Activated CD4-positive, alpha-beta T cell treated with anti-CD3 and anti-CD28 coated beads for 36 hours (primary cell): Measurements from ENCODE around the gene TBRG1. TPM values are rescaled to one million over a fixed set of nuclear protein-coding genes. Genes with fewer than 3 reads are reported as not detected.

Source experiments
- ATAC-seq: fragments of 200-7000 bp; cut with Tn5 transposase; one replicate; pipeline ENCODE4 v1.10.0; 2021; ENCODE audit warnings: mild to moderate bottlenecking, moderate library complexity
- CTCF ChIA-PET: fragments of 350-600 bp; sonication (Branson Sonifier 250); formaldehyde crosslinking; loops from one replicate; lab custom pipeline; 2021; ENCODE audit warnings: antibody characterized with exemption; lab: Charles Lee
- POLR2A ChIA-PET: fragments of 350-600 bp; sonication (Branson Sonifier 250); formaldehyde crosslinking; loops from one replicate; lab custom pipeline; 2021; ENCODE audit warnings: antibody characterized with exemption, inconsistent platforms; lab: Charles Lee
- DNase-seq: peaks from one replicate; pipeline ENCODE4 v3.0.0-alpha.2; 2020
- H3K27ac Mint-ChIP-seq: one replicate; pipeline ENCODE4 v1.8.0; 2021; ENCODE audit warnings: mixed read lengths
- H3K27me3 Mint-ChIP-seq: one replicate; pipeline ENCODE4 v1.8.0; 2021; ENCODE audit warnings: mixed read lengths
- H3K36me3 Mint-ChIP-seq: one replicate; pipeline ENCODE4 v1.8.0; 2021; ENCODE audit warnings: low read depth, mixed read lengths
- H3K4me1 Mint-ChIP-seq: one replicate; pipeline ENCODE4 v1.8.0; 2021; ENCODE audit warnings: mixed read lengths
- H3K4me3 Mint-ChIP-seq: one replicate; pipeline ENCODE4 v1.8.0; 2021; ENCODE audit warnings: mild to moderate bottlenecking, moderate library complexity, mixed read lengths
- H3K9me3 Mint-ChIP-seq: one replicate; pipeline ENCODE4 v1.8.0; 2021; ENCODE audit warnings: low read depth, mixed read lengths
- intact Hi-C, 2 experiments: fragments of 100-400 bp; cut with DNase I in 1 of 2; cut with micrococcal nuclease in 1 of 2; formaldehyde crosslinking; loops; one replicate each; pipeline versions ENCODE4 v1.14.2 to v1.15.1; 2022 to 2024; cut with DNase I, micrococcal nuclease
- total RNA-seq, 2 experiments: library from RNA; stranded (reverse); gene quantifications; one replicate each; pipeline ENCODE4 v1.2.3, GENCODE V29; 2021

TBRG1 gene
- total RNA-seq, 2 experiments from 2014 or later: 29.6 to 40.6 TPM

GRCh38 chr11:124662106-124662505 is 39.4 kb downstream of the TBRG1 start:
- H3K27me3 Mint-ChIP-seq: no peaks in the 10 kb centered on the region
- no peaks in the 10 kb centered on the region for H3K9me3 Mint-ChIP-seq
- H3K36me3 Mint-ChIP-seq: peaks cover 5% of the 10 kb centered on the region
- no peak overlapping the region for H3K27ac Mint-ChIP-seq
- H3K4me3 Mint-ChIP-seq: no peak overlapping the region
- ATAC-seq: no peak
- CTCF ChIA-PET: interaction anchor here (0.6 to 1.3 kb wide), 4 partner anchors 18 to 175 kb away, joined by 3 to 5 read pairs (median 4); no protein-coding TSS in a partner anchor
- POLR2A ChIA-PET: interaction anchor here (0.7 kb wide), 1 partner anchor 124 kb away, joined by 3 read pairs; no protein-coding TSS in a partner anchor
- H3K4me1 Mint-ChIP-seq: no peaks in the 10 kb centered on the region
- no peak for DNase-seq
- intact Hi-C loops: no loop called here

GRCh38 chr11:124663861-124664260 is 41.2 kb downstream of the TBRG1 start:
- H3K4me1 Mint-ChIP-seq: no peaks in the 10 kb centered on the region
- DNase-seq (no peak), ATAC-seq (no peak)
- H3K9me3 Mint-ChIP-seq: no peaks in the 10 kb centered on the region
- H3K4me3 Mint-ChIP-seq: no peak overlapping the region
- H3K27ac Mint-ChIP-seq: no peak overlapping the region
- intact Hi-C loops: no loop called here
- ChIA-PET CTCF (interaction anchor here (1.0 to 1.4 kb wide), 2 partner anchors 9 to 100 kb away, joined by 3 to 4 read pairs; partner anchors contain the start of genes SIAE and SPA17), POLR2A (no interaction called here)
- H3K36me3 Mint-ChIP-seq: peaks cover 3% of the 10 kb centered on the region
- H3K27me3 Mint-ChIP-seq: no peaks in the 10 kb centered on the region

- POLR2A ChIA-PET: interaction anchor here (0.8 kb wide), 1 partner anchor 1261 kb away, joined by 4 read pairs; no protein-coding TSS in a partner anchor
- H3K4me3 Mint-ChIP-seq: no peak overlapping the region
- H3K27ac Mint-ChIP-seq: no peak overlapping the region
- CTCF ChIA-PET: interaction anchor here (0.5 to 1.1 kb wide), 4 partner anchors 79 to 170 kb away, joined by 3 to 5 read pairs (median 3); no protein-coding TSS in a partner anchor
- H3K4me1 Mint-ChIP-seq: peaks cover 17% of the 10 kb centered on the region
- intact Hi-C loops: no loop called here
- no peaks in the 10 kb centered on the region for H3K36me3 Mint-ChIP-seq
- no peaks in the 10 kb centered on the region for H3K9me3 Mint-ChIP-seq
- ATAC-seq (no peak), DNase-seq (no peak)
- no peaks in the 10 kb centered on the region for H3K27me3 Mint-ChIP-seq
These were observed 44.9 kb downstream of the TBRG1 start for GRCh38 chr11:124667601-124668000.

- ATAC-seq (no peak), DNase-seq (peak; percentile 47)
- Mint-ChIP-seq H3K4me1 (peaks cover 23% of the 10 kb centered on the region), H3K27ac (no peak overlapping the region), H3K36me3 (no peaks in the 10 kb centered on the region), H3K27me3 (no peaks in the 10 kb centered on the region), H3K4me3 (no peak overlapping the region), H3K9me3 (no peaks in the 10 kb centered on the region)
- POLR2A ChIA-PET: interaction anchor here (0.7 to 0.9 kb wide), 2 partner anchors 23 to 929 kb away, joined by 3 read pairs; no protein-coding TSS in a partner anchor
- CTCF ChIA-PET: interaction anchor here (0.6 to 3.8 kb wide), 37 partner anchors 8 to 1094 kb away, joined by 3 to 64 read pairs (median 5); partner anchors contain the start of genes ESAM, MSANTD2, NRGN and ROBO3
- intact Hi-C loops: loop anchor here (1.0 kb wide), 5 partner anchors 94 to 207 kb away; no protein-coding TSS in a partner anchor
These were observed 46.5 kb downstream of the TBRG1 start for GRCh38 chr11:124669193-124669592.

- peaks cover 30% of the 10 kb centered on the region for H3K4me1 Mint-ChIP-seq
- no peaks in the 10 kb centered on the region for H3K27me3 Mint-ChIP-seq
- no peaks in the 10 kb centered on the region for H3K9me3 Mint-ChIP-seq
- no peaks in the 10 kb centered on the region for H3K36me3 Mint-ChIP-seq
- no peak overlapping the region for H3K4me3 Mint-ChIP-seq
- POLR2A ChIA-PET: no interaction called here
- ATAC-seq: peak; percentile 15
- intact Hi-C loops: loop anchor here (1.0 to 5.0 kb wide), 6 partner anchors 26 to 957 kb away; partner anchors contain the start of genes CCDC15 (in 1 of the 2), CHEK1 (in 1 of the 2), PKNOX2 (in 1 of the 2) and TMEM218 (in 1 of the 2)
- CTCF ChIA-PET: interaction anchor here (0.8 to 3.8 kb wide), 21 partner anchors 8 to 712 kb away, joined by 3 to 64 read pairs (median 6); partner anchors contain the start of genes ESAM, MSANTD2, NRGN and ROBO3
- H3K27ac Mint-ChIP-seq: no peak overlapping the region
- peak; percentile 53 for DNase-seq
These were observed 48.1 kb downstream of the TBRG1 start for GRCh38 chr11:124670732-124671131.

GRCh38 chr11:124672536-124673215 is 50.0 kb downstream of the TBRG1 start:
- ChIA-PET CTCF (interaction anchor here (0.6 to 1.8 kb wide), 11 partner anchors 9 to 204 kb away, joined by 3 to 10 read pairs (median 4); no protein-coding TSS in a partner anchor), POLR2A (interaction anchor here (1.3 to 1.6 kb wide), 2 partner anchors 90 to 128 kb away, joined by 3 to 4 read pairs; no protein-coding TSS in a partner anchor)
- H3K36me3 Mint-ChIP-seq: no peaks in the 10 kb centered on the region
- intact Hi-C loops: loop anchor here (1.0 to 5.0 kb wide), 15 partner anchors 50 to 955 kb away; partner anchors contain the start of genes CCDC15 (in 2 of the 2), MSANTD2 (in 2 of the 2), TBRG1 (in 2 of the 2) and TMEM218 (in 2 of the 2)
- peaks cover 30% of the 10 kb centered on the region for H3K4me1 Mint-ChIP-seq
- H3K4me3 Mint-ChIP-seq: peak overlapping the region; percentile 84
- no peaks in the 10 kb centered on the region for H3K27me3 Mint-ChIP-seq
- ATAC-seq (no peak), DNase-seq (no peak)
- no peaks in the 10 kb centered on the region for H3K9me3 Mint-ChIP-seq
- peak overlapping the region; percentile 82 for H3K27ac Mint-ChIP-seq

- Mint-ChIP-seq H3K9me3 (no peaks in the 10 kb centered on the region), H3K27ac (peak within 1 kb of the TSS; percentile 86), H3K36me3 (no peaks in the 10 kb centered on the region), H3K4me3 (peak within 1 kb of the TSS; percentile 84), H3K4me1 (peaks cover 30% of the 10 kb centered on the region), H3K27me3 (no peaks in the 10 kb centered on the region)
- intact Hi-C loops: loop anchor here (1.0 to 5.0 kb wide), 15 partner anchors 51 to 954 kb away; partner anchors contain the start of genes CCDC15 (in 2 of the 2), MSANTD2 (in 2 of the 2), TBRG1 (in 2 of the 2) and TMEM218 (in 2 of the 2)
- CTCF ChIA-PET: interaction anchor here (0.6 to 1.8 kb wide), 13 partner anchors 10 to 203 kb away, joined by 3 to 10 read pairs (median 3); no protein-coding TSS in a partner anchor
- DNase-seq (peak; percentile 94), ATAC-seq (peak; percentile 90)
- POLR2A ChIA-PET: interaction anchor here (0.6 to 1.6 kb wide), 4 partner anchors 88 to 163 kb away, joined by 3 to 4 read pairs (median 3); no protein-coding TSS in a partner anchor
These were observed 50.9 kb downstream of the TBRG1 start, which contains the start of the genes SIAE and SPA17 for GRCh38 chr11:124673333-124674167. SIAE (minus strand) TSS chr11:124673739; CDS start chr11:124673708, 31 bp downstream. SPA17 (plus strand) TSS chr11:124673904; CDS start chr11:124675265, 1,361 bp downstream.

- no peaks in the 10 kb centered on the region for H3K9me3 Mint-ChIP-seq
- no peak for DNase-seq
- peaks cover 30% of the 10 kb centered on the region for H3K4me1 Mint-ChIP-seq
- ChIA-PET POLR2A (interaction anchor here (0.8 to 1.6 kb wide), 2 partner anchors 127 to 163 kb away, joined by 3 to 4 read pairs; no protein-coding TSS in a partner anchor), CTCF (interaction anchor here (0.7 to 1.8 kb wide), 9 partner anchors 64 to 202 kb away, joined by 3 to 10 read pairs (median 3); no protein-coding TSS in a partner anchor)
- peak overlapping the region; percentile 86 for H3K27ac Mint-ChIP-seq
- ATAC-seq: no peak
- H3K27me3 Mint-ChIP-seq: no peaks in the 10 kb centered on the region
- intact Hi-C loops: loop anchor here (5.0 kb wide), 5 partner anchors 278 to 953 kb away; partner anchors contain the start of genes CCDC15 (in 1 of the 2), CHEK1 (in 1 of the 2), PKNOX2 (in 1 of the 2) and TMEM218 (in 1 of the 2)
- no peaks in the 10 kb centered on the region for H3K36me3 Mint-ChIP-seq
- peak overlapping the region; percentile 84 for H3K4me3 Mint-ChIP-seq
These were observed 51.5 kb downstream of the TBRG1 start for GRCh38 chr11:124674168-124674517.

GRCh38 chr11:124674571-124674970 is 51.9 kb downstream of the TBRG1 start:
- DNase-seq: no peak
- Mint-ChIP-seq H3K4me1 (peaks cover 30% of the 10 kb centered on the region), H3K9me3 (no peaks in the 10 kb centered on the region), H3K36me3 (no peaks in the 10 kb centered on the region), H3K27ac (peak overlapping the region; percentile 86), H3K4me3 (peak overlapping the region; percentile 84), H3K27me3 (no peaks in the 10 kb centered on the region)
- POLR2A ChIA-PET: no interaction called here
- intact Hi-C loops: loop anchor here (5.0 kb wide), 5 partner anchors 278 to 953 kb away; partner anchors contain the start of genes CCDC15 (in 1 of the 2), CHEK1 (in 1 of the 2), PKNOX2 (in 1 of the 2) and TMEM218 (in 1 of the 2)
- CTCF ChIA-PET: interaction anchor here (1.3 to 1.8 kb wide), 2 partner anchors 64 to 162 kb away, joined by 3 to 6 read pairs; no protein-coding TSS in a partner anchor
- no peak for ATAC-seq

GRCh38 chr11:124676386-124676785 is 53.7 kb downstream of the TBRG1 start:
- H3K4me1 Mint-ChIP-seq: peaks cover 21% of the 10 kb centered on the region

More at GRCh38 chr11:124676386-124676785, 53.7 kb downstream of the TBRG1 start:
- ChIA-PET POLR2A (no interaction called here), CTCF (interaction anchor here (0.5 to 1.2 kb wide), 2 partner anchors 82 to 87 kb away, joined by 3 to 4 read pairs; no protein-coding TSS in a partner anchor)
- H3K27me3 Mint-ChIP-seq: no peaks in the 10 kb centered on the region
- ATAC-seq: no peak
- intact Hi-C loops: no loop called here
- no peak for DNase-seq
- H3K36me3 Mint-ChIP-seq: no peaks in the 10 kb centered on the region
- H3K9me3 Mint-ChIP-seq: no peaks in the 10 kb centered on the region
- no peak overlapping the region for H3K27ac Mint-ChIP-seq
- H3K4me3 Mint-ChIP-seq: no peak overlapping the region
